GM21447 (cell line): ENCODE measurements around the gene AMDHD1.

Experiments used
- ATAC-seq: cut with Tn5 transposase; IDR thresholded peaks from one replicate; pipeline ENCODE4 v1.9.1; 2021; ENCODE audit not compliant: unreplicated experiment

The AMDHD1 gene

DNA sequence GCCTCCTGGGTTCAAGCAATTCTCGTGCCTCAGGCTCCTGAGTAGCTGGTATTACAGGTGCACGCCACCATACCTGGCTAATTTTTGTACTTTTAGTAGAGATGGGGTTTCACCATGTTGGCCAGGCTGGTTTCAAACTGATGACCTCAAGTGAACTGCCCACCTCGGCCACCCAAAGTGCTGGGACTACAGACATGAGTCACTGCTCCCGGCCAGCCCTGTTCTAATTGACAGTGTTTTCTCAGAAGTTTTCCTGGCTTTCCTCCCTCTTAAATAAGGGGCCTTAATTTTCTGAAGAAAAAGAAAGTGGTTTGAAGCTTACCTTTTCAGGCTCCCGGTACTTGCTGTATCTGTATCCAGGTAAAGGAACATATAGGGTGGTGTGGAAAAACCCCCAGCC, 51.3 kb downstream of the AMDHD1 start:
- ATAC-seq, result no peak

DNA sequence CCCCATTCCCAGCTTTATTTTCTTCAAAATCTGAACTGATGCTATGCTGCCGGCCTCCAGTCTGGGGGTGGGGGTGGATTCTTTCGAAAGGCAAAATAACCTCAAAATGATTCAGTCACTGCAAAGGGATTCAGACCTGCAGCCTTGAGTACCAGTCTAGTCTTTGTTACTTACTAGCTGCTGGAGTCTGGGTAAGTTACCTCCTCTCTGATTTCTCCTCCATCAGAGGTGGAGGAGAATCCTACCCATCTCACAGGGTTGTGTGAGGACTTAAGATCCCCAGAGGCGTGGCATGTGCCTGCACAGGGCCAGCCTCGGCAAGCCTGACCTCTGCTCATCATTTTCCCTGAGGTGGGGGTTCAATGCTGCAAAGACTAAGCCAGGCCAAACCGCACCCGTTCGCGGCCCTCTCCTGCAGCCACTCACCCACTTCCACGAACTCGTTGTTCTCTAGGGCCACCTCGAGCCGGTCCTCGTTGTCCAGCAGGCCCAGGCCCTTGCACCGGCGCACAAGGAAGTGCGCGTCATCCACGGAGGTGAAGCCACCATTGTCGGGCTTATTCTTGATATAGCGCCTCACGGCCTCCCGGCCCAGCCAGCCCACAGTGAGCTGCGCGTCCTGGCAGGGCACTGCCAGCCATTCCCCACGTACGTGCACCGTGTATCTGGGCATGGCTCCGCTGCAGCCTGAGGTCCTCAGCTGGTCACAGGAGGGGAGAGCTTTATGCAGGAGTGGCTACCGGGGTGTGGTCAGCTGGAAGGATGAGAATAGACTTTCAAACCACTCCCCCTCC, 52.3 kb downstream of the AMDHD1 start:
- ATAC-seq, result no peak

DNA sequence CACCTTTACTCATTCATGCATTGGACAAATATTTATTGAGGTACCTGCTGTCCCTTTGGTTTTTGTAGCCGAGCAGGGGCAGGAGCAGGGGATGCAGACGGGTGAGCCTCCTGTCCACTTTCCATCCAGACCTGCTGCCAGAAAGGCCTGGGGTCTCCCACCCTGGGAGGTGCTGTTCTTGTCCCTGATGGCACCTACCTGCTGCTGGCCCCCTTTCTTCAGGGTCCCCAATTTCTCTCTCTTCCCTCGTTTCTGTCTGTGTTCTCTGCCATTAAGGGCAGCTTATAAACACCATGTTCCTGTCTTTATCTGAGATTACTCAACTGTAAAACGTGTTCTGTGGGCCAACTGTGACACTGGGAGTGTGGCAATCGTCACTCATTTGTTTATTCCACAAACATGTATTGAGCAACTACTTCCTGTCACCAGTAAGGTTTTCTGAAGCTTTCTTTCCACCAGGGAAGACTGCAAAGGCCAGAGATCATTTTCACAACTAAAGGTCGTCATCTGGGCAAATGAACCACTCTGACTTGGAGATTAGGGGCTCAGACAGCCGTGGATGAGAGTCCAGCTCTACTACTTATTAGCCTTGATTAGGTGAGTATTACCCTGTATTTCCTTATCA, 53.0 kb downstream of the AMDHD1 start, which contains the start of gene HAL:
HAL (minus strand) TSS at position 311 of the 625 bp plus-strand sequence. CDS start 434 bp downstream, outside the sequence.
- ATAC-seq, result no peak

DNA sequence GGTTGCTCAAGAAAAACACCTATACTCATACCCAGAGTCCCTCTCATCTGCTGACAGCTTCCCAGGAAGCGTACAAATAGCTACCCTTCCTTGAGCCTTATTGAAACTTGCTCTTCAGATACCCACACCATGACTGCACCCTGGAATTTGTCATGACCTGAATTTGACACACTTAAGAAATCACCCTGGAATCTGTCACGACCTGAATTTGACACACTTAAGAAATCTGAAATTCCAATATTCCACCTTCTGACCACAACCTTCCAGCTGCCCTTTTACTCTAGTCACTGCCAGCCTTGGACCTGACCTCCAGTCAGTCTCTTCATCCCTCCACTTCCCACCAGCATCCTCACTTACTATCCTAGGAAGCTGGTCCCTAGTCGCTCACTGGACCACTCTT, 54.1 kb downstream of the AMDHD1 start:
- no peak for ATAC-seq

DNA sequence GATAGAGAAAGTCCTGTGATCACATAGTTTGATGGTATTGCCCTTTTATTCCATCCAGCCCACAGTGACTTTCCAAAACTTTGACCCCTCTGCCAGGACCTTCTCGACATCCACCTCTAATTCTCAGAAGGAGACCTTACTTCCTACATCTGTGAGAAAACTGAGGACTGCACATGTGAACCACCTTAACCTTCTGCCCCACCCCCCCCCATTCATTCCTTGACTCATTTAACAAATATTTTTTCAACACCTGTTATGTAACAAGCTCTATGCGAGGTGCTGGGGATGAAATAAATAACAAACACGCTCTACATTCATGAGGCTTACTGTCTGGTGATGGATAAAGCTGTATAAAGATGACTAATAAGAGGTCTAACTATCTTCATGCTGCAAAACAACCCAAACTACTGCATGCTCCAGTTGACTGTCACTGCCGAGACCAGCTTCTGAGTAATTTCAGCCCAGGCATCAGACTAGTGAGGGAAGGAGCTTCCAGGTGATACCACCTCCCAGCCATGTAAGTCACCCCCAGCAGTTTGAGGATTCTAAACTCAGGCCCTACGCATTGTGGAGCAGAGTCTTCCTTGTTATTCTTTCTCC, 54.9 kb downstream of the AMDHD1 start:
- no peak for ATAC-seq

DNA sequence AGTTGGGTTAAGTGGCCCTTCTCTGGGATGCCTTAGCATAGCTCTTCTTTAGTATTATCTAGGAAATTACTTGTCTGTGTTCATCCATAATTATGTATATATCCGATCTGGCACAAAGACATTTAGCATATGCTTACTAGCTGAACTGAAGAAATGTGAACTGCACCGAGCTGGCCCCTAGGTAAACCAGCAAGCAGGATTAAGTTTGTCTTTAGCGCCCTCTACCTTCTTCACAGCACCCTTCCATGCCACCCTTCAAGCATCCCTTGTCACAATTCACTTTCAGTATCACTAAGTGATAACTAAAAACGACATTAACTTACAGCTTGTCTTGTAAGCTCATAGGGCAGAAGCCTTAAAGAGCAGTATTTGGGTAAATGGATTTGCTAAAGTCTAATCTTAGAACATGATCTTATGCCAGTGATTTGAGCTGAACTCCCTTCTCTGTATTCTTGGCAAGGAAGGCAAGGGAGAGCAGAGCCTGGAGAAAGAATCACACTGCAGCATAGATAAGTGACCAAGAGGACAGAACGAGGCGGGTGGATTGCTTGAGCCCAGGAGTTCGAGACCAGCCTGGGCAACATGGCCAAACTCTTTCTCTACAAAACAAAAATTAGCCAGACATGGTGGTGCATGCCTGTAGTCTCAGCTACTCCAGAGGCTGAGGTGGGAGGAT, 55.6 kb downstream of the AMDHD1 start:
- peak; percentile 97 for ATAC-seq

DNA sequence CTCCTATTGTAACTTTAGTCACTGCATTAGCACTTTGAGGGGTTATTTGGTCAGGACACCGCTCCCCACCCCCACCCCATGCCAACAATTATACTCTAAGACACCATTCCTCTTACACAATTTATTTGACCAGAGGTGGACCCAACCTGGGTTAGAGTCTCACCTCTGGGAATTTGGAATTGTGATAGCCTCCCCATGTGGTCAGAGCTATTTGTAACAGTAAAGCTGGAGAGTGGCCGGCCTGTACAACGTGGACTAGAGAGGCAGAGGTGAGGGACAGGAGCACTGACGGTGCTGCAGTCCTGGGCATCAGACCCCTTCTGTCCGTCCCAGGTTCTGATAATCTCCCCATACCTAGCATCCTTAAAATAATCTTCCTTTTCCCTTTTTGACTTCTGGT, 56.4 kb downstream of the AMDHD1 start:
- no peak for ATAC-seq

DNA sequence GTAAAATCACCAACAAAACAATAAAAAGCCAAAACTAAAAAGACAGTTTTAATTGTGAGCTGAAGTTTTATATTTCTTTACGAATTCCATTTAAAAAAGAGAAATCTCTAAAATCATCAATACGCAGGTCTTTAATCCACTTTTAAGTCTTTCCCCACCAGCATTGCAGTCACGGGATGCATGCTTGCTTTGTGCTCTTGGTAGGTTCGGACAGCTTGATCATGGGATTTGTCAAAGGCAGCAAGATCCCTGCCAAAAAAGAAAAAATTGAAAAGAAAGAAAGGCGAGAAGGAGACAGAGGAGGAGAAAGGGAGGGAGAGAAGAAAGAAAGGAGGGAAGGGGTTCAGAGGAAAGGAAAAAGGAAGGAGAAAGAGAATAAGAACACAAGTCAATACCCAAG, 57.7 kb downstream of the AMDHD1 start:
- no peak for ATAC-seq

DNA sequence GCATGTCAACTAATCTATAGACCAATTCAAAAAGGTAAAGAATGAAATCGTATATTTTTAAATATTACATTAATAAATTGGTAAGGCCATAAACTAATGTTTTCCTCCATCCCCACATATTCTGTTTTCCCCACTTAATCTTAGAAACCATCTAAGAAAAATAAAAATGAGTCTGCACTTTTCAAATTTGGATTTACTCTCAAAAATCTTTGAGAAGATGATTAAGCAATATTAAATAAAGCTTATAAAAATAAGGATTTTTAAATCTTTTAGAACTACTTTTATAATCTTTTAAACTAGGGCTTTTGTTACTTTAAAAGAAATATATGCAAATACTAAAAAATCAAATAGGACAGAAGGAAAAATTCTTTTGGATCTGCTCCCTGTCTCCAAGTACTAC, 63.6 kb downstream of the AMDHD1 start:
- no peak for ATAC-seq

DNA sequence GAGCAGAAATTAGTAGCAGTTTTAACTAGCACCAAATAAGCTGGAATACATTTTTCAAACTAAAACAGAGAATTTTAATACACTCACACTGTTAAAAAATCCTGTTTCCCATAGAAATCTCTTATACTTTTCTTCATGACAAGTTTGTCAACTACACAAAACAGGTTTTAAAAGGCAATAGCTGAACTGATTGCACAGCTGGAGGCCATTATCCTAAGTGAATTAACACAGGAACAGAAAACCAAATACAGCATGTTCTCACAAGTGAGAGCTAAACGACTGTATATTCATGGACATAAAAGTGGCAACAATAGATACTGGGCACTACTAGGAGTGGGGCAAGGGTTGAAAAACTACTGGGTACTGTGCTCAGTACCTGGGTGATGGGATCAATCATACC, 64.6 kb downstream of the AMDHD1 start:
- ATAC-seq, result no peak

DNA sequence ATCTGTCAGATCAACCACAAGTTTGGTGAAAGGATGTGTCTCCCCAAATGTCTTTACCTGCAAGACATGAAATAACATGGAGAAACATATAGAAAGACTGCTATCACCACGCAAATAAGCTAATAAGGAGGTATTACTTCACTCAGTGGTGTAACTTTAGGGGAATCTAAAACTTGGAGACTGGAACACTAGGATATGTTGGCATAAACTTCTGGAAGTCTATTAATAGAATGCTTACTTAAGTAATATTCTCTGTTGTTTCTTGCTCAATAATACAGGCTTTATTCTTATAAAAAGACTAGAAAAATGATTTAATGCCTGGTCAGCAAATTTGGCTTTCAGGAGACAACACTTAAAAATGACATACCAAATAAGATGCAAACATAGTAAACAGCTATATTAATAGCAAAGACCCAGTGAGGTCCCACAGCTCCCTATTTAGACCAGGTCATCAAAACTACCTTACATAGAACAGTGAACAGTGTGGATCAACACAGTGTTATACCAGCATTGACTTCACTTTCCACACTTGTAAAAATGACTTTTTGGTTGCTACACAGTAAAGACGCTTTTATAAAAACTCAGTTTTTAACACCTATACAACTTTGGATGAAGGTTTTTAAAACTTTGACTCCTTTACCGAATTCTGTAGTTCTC, 71.9 kb downstream of the AMDHD1 start:
- ATAC-seq, result no peak

DNA sequence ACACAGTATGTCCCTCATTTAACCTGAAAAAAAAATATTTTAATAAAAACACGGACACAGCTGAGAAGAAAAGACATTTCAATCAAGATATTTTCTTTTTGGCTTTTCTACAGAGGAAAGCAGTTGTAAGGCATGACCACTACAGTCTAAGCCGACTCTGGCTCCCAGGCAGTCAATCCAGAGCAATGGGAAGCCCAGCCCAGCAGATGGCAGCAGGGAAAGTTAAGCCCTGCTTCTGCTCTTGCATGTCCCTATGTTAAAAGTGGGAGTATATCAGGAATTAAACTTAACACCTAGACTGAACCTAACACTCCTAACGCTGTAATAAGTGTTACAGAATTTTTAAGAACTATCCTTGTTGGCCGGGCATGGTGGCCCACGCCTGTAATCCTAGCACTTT, 72.5 kb downstream of the AMDHD1 start:
- ATAC-seq, result no peak
